NCI-H345 treated with DMSO at 0.1 percent for 48 hours (cell line): Measurements from ENCODE around the gene SYT7.

Experiments used
- DNase-seq: peaks from one replicate; lab custom pipeline; 2025; ENCODE audit not compliant: unreplicated experiment; lab: John Stamatoyannopoulos, UW

The SYT7 gene

DNA sequence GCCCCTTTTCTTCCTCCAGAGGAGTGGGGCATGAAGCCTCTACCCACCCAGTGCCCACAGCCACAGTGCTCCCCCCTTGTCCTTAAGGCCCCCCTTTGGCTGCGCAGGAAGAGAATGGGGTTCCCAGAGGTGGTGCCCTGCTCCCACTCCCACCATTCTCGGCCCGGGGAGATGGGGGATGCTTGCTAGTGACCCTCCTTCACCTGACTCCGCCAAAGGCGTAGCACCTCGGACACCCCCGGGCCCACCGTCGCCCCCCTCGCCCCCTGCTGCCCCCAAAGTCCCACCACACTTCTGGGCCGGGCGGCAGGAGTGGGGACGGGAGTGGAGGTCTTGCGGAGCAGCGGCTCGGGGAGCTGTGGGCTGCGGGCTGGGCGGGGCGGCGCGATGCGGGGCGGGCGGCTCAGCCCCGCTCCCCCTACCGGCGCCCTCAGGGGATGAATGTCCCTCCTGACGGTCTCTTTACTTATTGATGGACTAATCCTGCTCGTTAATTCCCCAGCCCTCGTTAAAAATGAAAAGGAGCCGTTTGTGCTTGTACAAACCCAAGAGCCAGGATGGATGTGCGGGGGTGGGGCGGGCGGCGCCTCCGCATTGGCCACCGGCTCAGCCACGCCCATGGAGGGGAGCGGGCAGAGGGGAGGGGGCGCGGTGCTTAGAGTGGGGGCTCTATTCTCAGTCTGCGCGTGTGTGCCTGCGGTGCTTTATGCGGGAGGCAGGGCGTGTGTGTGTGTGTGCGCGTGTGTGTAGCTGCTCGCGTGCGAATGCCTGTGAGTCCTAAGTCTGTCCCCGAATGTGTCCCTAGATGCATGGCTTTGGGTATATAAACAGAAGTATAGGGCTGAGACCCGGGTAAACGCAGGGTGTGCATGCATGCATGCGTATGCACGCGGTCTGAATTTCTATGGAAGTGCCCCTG lies 25.6 kb downstream of the SYT7 start:
- DNase-seq = no peak

DNA sequence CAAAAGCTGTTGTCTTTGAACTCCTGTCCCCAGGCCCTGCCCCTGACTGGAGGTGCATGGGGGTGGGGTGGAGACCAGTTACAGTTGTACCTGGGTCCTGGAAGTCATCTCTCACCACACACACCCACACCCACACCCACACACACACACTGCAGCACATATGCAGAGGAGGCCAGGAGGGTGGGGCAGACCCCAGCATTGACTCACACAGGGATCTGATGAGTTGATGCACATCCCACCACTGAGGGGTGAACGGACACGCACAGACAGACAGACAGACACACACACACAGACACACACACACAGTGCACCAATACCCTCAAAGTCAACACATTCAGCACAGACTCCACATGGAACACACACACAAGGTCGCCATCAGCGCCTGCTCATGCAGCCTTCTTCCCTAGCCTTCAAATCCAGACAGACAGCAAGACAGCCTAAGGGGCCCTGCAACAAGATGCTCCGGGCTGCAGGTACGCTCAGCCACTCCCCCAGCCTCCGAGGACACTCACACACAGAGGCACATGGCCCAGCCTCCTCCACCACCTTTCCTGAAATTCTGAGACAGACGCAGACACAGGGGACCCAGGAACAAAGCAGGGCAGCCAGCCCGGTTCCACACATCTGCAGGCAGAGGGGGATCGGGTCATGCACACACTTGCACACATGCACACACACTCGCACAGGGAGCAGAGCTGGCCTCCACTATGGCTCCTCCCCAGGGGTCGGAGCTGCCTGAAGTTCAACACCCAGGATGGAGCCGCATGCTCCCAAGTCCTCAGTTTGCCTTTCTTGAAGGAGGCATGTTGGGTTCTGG lies 26.5 kb downstream of the SYT7 start:
- DNase-seq = no peak

DNA sequence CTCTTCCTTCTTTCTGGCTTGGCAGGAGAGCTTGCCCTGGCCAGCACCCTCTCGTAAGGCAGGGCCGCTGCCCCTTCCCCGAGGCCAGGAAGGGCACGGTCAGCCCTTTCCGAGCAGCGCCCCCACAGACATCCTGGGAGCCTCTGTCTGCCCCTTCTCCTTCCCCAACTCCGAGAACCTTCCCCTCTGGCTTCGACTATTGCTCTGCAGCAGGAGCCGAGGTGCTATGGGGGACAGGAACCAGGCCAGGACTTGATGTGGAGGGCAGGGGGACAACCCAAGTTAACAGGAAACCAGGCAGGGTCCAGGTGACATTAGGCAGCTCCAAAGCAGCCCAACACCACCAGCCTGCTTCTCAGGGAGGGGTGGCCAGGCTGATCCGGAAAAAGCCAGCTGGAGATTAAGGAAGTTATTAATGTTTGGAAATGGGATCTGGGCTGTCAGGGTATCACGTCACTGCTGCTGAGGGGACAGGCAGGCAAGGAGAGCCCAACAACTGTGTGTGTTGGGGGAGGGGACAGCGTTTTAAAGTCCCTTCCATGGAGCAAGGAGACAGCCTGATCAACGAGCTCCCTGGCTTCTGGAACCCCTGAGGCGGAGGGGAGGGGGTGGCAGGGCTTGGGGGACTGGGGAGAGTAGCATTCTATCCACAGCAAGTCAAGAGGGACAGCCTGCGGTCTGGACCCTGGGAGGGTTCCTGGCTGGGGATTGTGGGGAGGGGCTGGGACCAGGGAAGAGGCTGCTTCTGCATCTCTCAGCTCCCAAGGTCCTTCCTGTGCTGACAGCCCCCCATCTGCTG lies 27.3 kb downstream of the SYT7 start:
- DNase-seq = no peak

DNA sequence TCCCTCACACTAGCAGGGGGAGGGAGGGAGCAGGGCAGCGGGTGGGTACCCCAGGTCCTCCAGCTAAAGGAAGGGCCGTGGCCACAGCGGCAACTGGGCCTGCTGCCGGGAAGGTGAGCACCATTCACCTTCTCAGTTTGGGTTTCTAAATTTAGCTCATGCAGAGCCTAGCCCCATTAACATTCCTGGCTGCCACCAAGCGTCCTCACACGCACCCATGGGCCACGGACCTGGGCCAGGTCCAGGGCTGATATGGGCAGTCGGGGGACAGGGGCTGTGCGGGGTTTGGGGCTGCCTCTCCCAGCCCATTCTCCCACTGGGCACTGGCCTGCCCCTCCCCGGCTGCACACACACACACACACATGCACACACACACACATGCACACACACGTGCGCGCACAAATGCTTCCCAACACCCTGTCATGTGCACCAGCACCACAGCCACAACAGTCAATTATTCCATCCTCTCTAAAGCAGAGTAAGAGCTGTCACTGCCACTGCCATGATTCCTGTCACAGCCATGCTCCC lies 28.7 kb downstream of the SYT7 start:
- no peak for DNase-seq

DNA sequence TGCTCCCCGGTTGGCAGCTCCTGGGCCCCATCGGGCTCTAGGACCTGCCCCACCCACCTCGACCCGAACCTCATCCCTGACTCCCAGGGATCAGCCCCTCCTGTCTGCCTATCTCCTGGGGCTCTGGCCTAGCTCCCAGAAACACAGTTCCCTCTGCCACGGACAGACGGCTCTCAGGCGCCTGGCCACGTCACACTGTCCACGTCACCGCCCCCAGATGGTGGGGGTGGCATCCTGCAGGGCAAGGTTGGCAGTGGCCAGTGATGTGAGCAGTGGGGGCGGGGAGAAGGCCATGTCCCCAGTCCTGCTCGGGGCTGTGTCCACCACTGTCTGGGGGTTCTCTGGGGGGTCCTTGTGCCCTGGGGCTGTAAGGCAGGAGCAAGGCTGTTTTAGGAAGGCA lies 29.2 kb downstream of the SYT7 start:
- no peak for DNase-seq

DNA sequence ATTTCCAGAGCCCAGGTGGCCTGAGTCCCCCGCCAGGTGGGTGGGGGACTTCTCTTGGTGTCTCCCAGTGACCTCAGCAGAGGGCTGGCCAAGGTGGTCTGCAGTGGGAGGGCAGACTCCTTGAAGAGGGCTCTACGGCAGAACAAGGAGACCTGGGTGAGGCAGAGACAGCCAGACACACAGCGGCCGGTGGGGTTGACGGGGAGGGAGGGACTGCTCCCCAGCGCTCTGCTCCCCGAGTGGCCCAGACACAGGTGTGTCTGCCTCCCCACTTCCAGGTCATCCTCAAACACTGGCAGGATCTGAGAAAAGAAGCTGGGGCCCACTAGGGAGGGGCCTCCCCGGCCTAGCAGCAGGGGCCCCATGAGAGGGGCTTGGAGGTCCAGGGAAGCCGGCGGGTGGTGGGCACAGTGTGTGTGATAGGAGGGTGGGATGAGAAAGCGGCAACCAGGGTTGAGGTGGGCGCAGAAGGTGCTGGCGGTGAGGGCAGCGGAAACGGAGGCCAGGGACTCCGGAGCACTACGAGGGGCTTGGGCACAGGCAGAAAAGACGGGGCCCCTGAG lies 30.1 kb downstream of the SYT7 start:
- DNase-seq = no peak

DNA sequence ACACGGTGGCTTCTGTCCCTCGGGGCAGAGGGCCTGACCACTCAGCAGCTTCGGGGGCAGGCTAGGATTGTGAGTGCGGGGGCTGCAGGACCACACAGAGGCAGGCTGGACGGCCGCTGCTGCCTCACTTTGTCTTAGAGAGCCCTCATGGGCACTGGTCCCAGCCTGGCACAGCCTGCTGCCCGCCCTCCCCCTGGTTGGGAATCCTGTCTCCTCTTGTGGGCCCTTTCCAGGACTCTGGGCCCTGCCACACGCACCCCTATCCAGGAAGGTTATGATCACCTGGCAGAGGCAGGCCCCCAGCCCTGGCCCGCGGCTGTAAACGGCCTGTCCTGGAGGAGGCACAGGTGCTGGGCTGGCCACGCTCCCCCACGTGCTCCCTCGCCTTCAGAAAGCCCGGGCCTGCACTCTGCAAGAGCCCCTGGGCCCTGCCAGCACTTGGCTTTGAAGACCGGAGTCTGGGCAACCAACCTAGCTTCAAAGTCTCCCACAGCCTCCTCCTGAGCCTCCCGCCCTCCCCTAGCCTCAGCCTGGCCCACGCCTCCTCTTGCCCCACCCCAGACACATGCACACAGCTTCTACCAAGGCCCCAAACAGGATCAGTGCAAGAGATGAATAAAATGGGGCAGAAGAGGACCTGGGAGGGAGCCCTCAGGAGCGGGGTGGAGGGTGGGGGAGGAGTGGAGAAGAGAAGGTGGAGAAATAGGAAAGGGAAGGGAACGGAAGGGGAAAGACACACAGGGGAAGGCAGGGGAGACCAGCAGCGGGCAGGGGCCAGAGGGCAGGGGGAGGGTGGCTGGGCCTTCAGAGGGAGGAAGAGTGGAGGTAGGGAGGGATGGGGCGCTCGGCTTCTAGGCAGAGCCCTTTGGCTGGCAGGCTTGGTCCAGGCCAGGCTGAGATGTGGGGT lies 31.0 kb downstream of the SYT7 start:
- no peak for DNase-seq

DNA sequence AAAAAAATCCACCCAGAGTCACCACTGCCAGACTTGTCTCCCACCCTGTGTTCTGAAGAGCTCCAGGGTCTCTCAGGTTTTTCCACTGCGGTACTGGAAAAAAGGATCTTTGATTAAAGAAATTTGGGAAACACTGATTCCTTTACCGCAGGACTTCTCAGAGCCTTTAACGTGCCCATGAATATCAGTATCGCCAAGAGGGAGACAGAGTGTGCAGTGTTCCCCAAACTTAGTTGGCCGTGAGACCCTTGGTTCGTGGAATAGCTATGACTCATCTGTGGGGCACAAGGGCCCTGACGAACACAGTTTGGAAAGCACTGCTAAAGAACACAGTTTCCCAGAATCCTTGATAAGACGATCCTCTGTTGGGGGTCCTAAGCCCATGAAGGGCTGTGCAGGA lies 31.7 kb downstream of the SYT7 start:
- no peak for DNase-seq

DNA sequence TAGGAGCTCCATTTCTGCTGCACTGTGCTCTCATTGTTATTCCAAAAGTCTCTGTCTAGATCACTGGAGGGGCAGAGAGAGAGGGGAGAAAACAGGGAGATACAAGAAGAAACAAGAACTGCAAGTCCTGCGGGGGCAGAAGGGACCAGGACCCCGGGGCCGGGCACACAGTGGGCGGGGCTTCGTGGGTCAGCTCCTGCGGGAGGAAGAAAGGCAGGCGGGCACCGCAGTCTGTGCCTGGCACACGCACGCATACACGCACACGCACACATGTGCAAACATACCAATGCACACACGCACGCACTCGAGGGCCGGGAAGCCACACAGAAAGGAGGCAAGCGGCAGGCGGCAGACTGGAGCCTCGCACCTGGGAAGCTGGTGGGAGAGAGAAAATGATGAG lies 33.6 kb downstream of the SYT7 start:
- DNase-seq = no peak

DNA sequence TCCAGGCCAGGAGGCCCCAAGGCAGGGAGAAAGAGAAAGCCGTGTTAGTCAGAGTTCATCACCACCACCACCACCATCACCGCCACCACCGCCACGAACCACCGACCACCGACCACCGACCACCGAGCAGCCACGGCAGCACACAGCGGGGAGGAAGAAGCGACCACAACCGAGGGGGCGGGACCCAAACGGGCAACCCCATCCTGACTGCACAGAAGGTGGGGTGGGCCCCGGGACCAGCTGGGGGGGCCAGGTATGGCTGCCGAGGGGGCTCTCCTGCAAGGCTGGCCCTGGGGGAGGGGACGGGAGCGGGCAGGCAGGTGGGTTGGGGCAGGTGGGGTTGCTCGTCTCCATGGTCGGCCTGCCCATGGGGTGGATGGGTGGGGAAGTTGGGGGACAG lies 34.2 kb downstream of the SYT7 start:
- DNase-seq = no peak

DNA sequence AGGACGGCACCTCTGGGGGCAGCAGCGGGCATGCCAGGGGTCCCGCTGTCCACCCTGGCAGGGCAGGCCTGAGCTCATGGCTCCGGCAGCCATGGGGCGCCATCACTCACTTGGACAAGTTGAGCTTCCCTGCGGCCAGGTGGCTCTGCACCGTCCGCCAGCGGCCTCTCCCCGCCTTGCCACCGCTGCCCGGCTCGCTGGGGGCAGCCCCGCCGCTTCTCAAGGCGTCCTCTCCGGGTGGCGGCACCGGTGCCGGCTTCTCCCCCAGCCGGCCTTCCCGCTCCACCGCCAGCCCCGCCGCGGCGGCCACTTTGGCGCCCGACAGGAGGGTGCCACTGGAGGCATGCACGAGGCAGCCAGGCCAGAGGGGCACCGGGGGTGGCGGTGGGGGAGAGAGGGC lies 35.0 kb downstream of the SYT7 start:
- no peak for DNase-seq

DNA sequence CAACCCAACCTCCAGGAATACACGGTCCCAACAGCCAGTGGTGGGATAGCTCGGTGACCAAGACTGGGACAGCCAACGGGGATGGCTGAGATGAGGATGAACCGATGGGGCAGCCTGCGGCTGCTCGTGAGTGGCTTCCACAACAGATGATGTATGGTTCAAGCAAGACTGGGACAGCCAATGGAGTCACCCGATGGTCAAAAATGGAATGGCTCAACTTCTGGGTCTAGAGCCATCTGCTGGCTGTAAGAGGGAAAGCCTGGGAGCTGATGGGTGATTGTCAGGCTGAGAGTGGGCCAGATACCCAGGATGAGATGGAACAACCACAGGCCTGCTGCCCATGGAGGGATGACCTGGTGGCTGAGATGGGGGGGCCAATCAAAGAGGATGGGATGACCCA lies 35.5 kb downstream of the SYT7 start:
- no peak for DNase-seq

DNA sequence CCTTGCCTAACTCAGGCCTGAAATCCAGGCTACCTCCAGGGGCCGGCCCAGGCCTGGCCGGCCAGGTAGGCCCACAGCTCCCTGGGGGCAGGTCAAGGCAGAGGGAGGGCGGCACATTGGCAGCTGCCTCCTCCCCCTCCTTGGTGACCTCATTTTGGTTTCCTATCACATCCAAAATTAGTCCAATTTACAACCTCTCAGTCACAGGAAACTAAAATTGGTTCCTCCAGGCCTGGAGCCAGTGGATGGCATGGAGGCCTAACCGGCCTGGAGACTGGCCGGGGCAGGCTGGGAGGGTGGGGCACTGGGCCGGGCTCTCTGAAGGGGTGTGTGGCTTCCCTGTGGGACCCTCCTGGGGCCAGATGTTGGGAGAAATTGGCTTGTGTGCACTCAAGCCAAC lies 36.4 kb downstream of the SYT7 start:
- no peak for DNase-seq

DNA sequence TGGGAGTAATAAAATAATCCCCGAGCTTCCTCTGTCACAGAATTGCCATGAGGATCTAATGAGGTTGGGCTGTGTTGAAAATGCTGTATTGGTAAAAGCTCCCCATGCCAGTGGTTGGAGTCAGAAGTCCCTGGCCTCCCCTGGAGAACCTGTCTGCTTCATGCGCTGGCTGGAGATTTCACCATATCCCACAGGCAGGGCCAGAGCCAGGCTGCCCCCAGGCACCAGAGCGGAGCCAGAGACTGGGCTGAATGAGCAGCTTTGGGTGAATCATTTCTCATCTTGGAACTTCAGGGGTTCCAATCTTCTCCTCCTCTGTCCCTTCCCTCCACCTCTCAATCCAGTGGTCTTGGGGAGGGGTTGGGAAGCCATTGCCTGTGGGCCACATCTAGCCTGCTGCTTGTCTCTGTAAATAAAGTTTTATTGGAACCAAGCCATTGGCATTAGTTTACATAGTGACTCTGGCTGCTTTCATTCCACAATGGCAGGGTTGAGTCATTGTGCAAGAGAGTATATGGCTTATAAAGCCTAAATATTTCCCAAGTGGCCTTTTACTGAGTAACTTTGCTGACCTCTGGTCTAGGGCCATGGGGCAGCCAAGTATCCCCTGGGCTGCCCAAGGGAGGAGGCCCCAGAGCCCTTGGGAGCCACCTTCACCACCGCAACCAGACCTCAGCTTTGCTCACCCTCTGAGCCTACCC lies 37.1 kb downstream of the SYT7 start:
- DNase-seq = no peak

DNA sequence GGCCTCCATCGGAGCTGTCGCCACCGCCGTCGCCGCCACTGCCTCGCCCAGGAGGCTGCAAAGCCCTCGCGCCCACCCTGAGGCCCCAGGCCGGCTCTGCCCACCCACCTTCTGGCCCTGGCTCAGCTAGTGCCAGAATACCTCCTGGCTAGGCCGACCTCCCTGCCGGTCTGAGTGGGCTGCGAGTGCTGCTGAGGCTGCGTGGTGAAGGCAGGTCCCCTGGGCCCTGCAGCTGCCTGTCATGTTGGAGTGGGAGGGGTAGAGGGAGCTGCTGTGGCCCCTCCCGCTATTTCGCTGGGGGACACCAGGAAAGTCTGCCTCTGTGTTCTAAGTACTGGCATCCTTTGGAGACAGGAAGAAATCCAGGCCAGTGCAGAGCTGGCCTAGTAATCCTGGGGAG lies 38.2 kb downstream of the SYT7 start:
- no peak for DNase-seq

DNA sequence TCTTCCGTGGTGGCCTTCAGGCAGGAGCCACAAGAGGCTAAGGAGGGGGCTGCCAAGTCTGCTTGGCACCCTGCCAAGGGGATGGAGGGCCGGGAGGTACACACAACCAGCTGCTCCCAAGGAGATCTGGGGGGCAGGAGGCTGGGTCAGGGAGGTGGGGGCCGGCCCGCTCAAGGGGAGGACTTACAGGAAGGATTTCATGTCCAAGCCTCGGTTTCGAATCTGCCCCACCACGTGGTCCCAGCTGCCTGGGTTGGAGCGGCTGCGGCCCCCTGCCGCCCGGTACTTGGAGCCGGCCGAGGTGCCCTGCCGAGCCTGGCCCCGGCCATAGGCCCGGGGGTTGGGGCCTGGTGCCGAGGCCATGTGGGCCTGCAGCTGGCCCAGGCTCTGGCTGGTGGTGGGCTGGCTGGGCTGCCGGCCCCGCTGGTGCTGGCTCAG lies 38.8 kb downstream of the SYT7 start:
- no peak for DNase-seq

DNA sequence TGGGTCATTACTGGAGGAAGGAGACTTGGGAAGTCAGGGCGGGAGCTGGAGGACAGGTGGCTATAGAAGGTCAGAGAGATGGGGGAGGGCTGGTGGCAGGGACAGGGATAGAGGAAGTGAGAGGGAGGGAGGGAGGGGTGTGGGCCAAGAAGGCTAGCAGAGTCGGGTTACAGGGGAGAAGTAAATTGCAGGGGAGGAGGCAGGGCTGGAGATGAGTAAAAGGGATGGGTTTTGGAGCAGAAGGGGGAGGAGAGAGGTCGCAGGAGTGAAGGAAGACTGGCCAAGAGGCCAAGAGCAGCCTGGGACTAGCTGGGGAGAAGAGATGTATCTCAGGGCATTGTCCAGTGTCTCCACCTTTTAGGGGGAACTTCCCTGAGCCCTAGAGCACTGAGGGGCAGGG lies 39.3 kb downstream of the SYT7 start:
- DNase-seq = no peak

DNA sequence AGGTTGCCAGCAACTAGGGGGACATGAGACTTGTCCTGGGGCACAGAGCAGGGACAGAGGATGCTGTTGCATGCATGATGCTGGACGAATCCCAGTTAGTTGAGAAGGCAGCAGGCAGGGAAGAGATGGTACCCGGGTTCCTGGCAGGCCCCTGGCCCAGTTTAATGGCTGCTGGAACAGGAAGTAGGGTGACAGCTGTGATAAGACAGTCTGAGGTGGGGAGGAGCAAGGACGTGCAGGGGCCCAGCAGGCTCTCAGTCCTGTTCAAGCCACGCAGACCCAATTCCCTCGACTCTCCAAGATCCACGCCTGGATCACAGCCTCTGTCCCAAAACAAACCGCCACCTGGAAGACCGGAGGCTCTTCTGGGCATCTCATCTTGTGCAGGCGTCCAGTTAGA lies 40.3 kb downstream of the SYT7 start:
- no peak for DNase-seq

DNA sequence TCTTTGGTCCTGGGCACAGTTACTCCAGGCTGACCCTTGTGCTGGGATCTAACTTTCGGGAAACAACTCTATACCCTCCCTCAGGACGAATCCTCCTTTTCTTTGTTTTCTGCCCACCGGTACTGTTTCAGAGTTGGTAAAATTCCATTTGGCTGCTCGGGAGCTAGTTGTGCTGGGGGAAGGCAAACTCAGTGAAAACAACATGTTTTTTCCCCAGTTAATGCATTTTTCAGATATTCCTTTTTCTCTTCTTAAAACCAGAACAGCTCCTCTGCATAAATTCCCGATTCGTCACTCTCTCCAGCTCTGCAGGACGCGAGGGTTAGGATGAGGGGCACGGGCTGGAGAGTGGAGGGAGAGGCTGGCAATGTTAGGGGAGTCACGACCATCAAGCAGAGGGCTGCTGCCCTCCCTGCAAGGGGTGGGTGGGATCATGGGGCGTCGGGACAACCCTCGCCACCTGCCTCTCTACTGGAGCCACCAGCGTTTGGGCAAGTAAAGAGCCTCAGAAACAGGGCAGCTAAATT lies 41.0 kb downstream of the SYT7 start:
- DNase-seq = no peak
